ENCODE data around the gene DLST.
A peak's percentile ranks its signal among the peaks of the same experiment; 100 is the strongest.

DLST gene

DNA sequence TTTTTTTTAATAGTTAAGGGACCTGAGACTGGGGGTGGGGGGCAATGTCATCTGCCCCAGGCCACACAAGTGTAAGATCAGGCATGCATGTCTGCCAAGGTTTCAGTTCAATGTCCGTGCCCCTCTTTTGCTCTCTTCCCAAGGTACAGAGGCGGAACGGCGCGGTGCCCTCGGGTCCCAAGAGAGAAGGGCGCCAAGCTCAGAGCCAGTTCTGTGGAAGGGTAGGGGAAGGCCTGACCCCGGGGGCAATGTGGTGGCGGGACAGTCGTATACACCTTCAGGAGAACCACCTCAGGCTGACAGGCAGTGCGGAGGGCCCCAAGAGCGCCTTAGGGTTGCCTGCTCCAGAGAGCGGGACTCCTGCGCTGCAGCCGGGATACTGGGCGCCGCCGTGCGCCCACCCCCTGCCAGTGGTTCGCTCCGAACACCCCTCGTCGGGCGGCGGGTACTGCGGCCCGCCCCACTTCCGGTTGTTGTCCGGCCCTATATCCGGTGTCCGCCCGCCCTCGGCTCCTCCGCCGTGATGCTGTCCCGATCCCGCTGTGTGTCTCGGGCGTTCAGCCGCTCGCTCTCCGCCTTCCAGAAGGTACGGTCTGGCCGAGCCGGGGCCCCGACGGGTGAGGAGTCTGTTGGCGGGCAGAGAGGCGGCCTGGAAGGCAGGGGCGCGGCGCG lies at the start of gene DLST:
Gene DLST (plus strand): TSS at position 486 of the 672 bp plus-strand sequence. CDS start 38 bp downstream, at position 524.
- peak within 1 kb of the TSS; percentile 77 for H3K4me3 ChIP-seq (replicated peaks; ENCODE audit: low read depth, low read length)
- peak; percentile 50 for DNase-seq (ENCODE audit: extremely low read depth, low read depth)
- TF ChIP-seq, protein P1, sequence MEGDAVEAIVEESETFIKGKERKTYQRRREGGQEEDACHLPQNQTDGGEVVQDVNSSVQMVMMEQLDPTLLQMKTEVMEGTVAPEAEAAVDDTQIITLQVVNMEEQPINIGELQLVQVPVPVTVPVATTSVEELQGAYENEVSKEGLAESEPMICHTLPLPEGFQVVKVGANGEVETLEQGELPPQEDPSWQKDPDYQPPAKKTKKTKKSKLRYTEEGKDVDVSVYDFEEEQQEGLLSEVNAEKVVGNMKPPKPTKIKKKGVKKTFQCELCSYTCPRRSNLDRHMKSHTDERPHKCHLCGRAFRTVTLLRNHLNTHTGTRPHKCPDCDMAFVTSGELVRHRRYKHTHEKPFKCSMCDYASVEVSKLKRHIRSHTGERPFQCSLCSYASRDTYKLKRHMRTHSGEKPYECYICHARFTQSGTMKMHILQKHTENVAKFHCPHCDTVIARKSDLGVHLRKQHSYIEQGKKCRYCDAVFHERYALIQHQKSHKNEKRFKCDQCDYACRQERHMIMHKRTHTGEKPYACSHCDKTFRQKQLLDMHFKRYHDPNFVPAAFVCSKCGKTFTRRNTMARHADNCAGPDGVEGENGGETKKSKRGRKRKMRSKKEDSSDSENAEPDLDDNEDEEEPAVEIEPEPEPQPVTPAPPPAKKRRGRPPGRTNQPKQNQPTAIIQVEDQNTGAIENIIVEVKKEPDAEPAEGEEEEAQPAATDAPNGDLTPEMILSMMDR (IDR thresholded peaks at IDR 0.05; ENCODE audit: low read depth, low read length, missing control alignments), result no peak

DNA sequence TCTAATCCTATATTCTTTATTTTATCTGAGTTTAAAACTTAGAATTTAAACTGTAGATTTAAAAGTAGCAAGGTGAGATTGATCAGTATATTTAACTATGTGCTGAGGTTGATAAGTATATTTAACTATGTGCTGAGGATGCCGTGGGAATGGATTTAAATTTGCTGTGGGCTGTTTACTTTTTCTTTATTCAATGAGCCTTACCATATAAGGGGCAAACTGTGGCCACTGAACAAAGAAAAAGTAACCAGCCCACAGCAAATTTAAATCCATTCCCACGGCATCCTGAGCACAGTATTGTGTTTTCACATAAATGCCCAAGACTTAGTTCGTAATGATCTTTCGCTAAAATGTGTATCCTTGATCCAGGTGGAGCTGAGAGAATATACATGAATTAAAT lies 48.9 kb upstream of the DLST start:
- TF ChIP-seq, protein P1 (IDR thresholded peaks at IDR 0.05; ENCODE audit: low read depth, low read length, missing control alignments), result no peak
- H3K4me3 ChIP-seq (replicated peaks; ENCODE audit: low read depth, low read length), result no peak overlapping the region
- no peak for DNase-seq (ENCODE audit: extremely low read depth, low read depth)

DNA sequence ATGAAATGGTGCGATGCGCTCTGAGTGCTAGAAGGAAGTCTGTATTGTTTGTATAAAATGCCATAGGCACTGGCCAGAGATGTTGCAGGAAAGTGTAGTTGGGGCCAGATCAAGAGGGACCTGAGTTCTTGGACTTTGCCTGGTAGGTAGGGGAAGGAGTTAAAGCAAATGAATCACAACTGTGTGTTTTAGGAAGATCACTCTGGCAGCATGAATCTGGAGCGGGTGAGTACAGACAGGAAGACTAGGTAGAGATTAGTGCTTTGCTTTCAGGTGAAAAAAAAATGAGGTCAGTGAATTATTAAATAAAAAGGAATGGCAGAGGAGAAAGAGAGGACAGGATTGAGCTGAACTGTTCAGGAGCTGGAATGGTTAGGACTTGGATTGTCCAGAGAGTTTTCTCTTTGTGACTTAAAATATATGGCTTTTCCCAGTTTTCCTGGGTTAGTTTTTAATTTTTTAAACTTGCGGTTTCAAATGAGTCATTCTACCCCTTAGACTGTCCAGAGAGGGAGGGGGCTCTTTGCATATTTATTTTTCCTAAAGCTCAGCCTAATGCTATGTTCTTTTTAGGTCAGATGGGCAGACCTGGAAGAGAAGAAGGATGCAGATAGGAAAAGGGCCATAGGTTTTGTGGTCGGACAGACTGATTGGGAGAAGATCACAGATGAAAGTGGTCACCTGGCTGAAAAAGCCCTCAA lies 46.9 kb upstream of the DLST start:
- TF ChIP-seq, protein P1 (IDR thresholded peaks at IDR 0.05; ENCODE audit: low read depth, low read length, missing control alignments), result no peak
- H3K4me3 ChIP-seq (replicated peaks; ENCODE audit: low read depth, low read length), result no peak overlapping the region
- no peak for DNase-seq (ENCODE audit: extremely low read depth, low read depth)

DNA sequence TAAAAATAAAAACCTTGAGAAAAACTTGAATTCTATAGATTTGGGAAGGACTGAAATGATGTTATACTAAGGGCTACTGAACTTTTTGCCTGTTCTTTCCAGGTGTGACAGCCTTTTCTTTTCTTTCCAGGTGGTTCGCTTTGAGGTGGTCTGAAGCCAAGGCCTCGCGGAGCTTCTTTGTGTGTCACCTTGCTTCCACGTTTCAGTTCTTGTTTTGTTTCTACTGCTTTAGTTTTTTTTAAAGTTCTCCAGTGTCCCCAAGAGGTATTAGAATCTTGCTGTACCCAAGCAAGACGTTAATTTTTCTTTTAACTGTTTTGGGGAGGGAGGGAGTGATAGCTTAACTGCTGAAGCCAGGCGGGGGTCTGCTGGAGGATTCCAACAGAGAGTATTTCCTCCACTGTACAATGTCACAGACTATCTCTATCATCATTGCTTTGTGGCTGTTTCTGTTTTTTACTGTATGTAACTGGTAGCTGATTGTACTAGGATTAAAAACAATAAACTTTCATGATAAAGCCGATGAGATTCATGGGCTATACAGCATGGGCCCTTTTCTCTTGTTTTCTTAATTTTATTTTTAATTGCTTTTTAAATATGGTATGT lies 46.0 kb upstream of the DLST start:
- no peak for DNase-seq (ENCODE audit: extremely low read depth, low read depth)

DNA sequence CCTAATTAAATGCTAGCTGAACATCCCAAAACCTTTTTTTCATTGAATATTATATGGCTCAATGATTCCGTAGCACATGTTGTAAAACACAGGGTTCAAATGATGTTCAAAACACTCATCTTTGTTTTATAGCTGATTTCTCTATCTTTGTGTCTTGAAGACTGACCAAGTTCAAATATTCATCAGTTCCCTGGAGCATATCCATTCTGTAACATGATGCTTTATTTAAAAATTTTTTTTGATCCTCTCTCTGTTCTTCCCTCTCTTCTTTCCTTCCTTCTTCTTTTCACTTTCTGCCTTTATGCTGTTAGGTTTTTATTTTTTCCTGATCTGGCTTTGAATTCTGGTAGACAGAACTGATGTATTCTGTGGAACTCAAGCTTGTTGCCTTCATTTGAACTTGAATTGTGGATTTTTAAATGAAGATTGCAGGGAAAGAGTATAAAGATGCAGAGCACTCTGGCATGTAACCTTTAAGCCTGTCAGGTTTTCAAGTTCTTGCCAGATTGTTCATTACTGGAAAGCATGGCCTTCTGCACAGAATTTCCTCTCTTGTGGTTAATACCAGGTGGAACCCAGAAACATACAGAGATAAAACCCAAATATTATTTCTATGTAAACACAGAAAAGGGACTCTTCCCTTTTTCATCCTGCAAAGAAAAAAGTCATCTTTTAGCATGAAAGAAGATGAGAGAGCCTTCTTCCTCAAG lies 45.3 kb upstream of the DLST start:
- TF ChIP-seq, protein P1 (IDR thresholded peaks at IDR 0.05; ENCODE audit: low read depth, low read length, missing control alignments), result no peak
- DNase-seq (ENCODE audit: extremely low read depth, low read depth), result no peak

More for the DNA sequence above, 46.0 kb upstream of the DLST start:
- no peak overlapping the region for H3K4me3 ChIP-seq (replicated peaks; ENCODE audit: low read depth, low read length)
- TF ChIP-seq, protein P1 (IDR thresholded peaks at IDR 0.05; ENCODE audit: low read depth, low read length, missing control alignments), result no peak

DNA sequence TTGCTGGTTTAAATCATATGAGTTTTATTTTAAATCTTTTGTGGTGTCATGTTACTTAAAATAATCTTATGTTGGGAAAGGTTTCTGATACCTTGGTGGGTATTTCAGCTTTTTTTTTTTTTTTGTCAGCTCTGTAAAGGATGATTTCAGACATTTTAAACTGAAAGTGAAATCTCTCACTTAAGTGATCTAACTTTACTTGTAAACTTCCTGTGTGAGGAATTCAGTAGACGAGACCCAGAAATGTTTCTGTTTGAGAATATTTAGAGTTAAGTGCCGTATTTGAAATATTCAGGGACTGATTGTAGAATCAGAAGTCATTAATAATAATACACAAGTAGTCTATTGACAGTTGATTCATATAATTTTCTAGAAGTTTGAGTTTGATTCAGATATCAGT lies 43.5 kb upstream of the DLST start:
- no peak for DNase-seq (ENCODE audit: extremely low read depth, low read depth)
- H3K4me3 ChIP-seq (replicated peaks; ENCODE audit: low read depth, low read length), result no peak overlapping the region
- TF ChIP-seq, protein P1 (IDR thresholded peaks at IDR 0.05; ENCODE audit: low read depth, low read length, missing control alignments), result no peak

More for the DNA sequence above, 45.3 kb upstream of the DLST start:
- no peak overlapping the region for H3K4me3 ChIP-seq (replicated peaks; ENCODE audit: low read depth, low read length)

Measured in HFF-Myc (cell line).